Natural killer cell (primary cell): ENCODE data around the gene MLN. TPM values are rescaled to one million over a fixed set of nuclear protein-coding genes. Genes with fewer than 3 reads are reported as not detected.

Source experiments
- ATAC-seq, 3 donors: fragments of 150-1000 bp in 2 of 3; fragments of 200-7000 bp in 1 of 3; cut with Tn5 transposase; 1 replicate in 1 of 3; 2 replicates in 2 of 3; pipeline ENCODE4 v1.10.0; 2021; ENCODE audit warnings: mild to moderate bottlenecking in 2 of 3, moderate library complexity in 2 of 3
- DNase-seq, 2 donors: peaks; one replicate each; pipeline versions ENCODE4 v3.0.0 to v3.0.0-alpha.2; 2013 to 2021; ENCODE audit warnings: mixed read lengths in 1 of 2
- H3K27ac ChIP-seq: one replicate; pipeline ENCODE4 v1.5.1; 2013; ENCODE audit warnings: mild to moderate bottlenecking, low read length
- H3K27me3 ChIP-seq: one replicate; pipeline ENCODE4 v1.6.1; 2013; ENCODE audit warnings: low read length; ENCODE audit not compliant: control insufficient read depth, insufficient read depth
- H3K36me3 ChIP-seq: one replicate; pipeline ENCODE4 v1.6.1; 2013; ENCODE audit warnings: low read length; ENCODE audit not compliant: control insufficient read depth, insufficient read depth
- H3K4me1 ChIP-seq: one replicate; pipeline ENCODE4 v1.6.1; 2013; ENCODE audit warnings: low read length; ENCODE audit not compliant: control insufficient read depth, insufficient read depth
- H3K4me3 ChIP-seq: one replicate; pipeline ENCODE4 v1.5.1; 2013; ENCODE audit warnings: low read length
- H3K9me3 ChIP-seq: one replicate; pipeline ENCODE4 v1.6.1; 2013; ENCODE audit warnings: low read length; ENCODE audit not compliant: control insufficient read depth, insufficient read depth
- H3K27ac Mint-ChIP-seq, 2 donors: one replicate each; pipeline ENCODE4 v1.8.0; 2022; ENCODE audit warnings: mild to moderate bottlenecking in 2 of 2, mixed read lengths in 2 of 2, moderate library complexity in 1 of 2
- H3K27me3 Mint-ChIP-seq, 2 donors: one replicate each; pipeline ENCODE4 v1.8.0; 2022; ENCODE audit warnings: low read depth in 2 of 2, mixed read lengths in 2 of 2
- H3K36me3 Mint-ChIP-seq: one replicate; pipeline ENCODE4 v1.8.0; 2022; ENCODE audit warnings: mixed read lengths
- H3K4me1 Mint-ChIP-seq, 2 donors: one replicate each; pipeline ENCODE4 v1.8.0; 2022; ENCODE audit warnings: mixed read lengths in 2 of 2
- H3K4me3 Mint-ChIP-seq: one replicate; pipeline ENCODE4 v1.8.0; 2022; ENCODE audit warnings: mild to moderate bottlenecking, moderate library complexity, mixed read lengths
- H3K9me3 Mint-ChIP-seq, 2 donors: one replicate each; pipeline ENCODE4 v1.8.0; 2022; ENCODE audit warnings: mixed read lengths in 2 of 2
- CTCF ChIP-seq: fragments of 200-600 bp; IDR thresholded peaks from one replicate; pipeline ENCODE4 v1.8.0; 2022; ENCODE audit warnings: antibody characterized with exemption
- WGBS: methylation state at CpG from one replicate; pipeline ENCODE4 v1.1.7; 2013; ENCODE audit warnings: missing lambda C conversion rate; ENCODE audit not compliant: insufficient coverage; 5-methylcytosine and 5-hydroxymethylcytosine counted together
- intact Hi-C: fragments of 100-400 bp; cut with micrococcal nuclease; formaldehyde crosslinking; loops from one replicate; pipeline ENCODE4 v1.14.2; 2022
- total RNA-seq, 4 donors: library from RNA; stranded (reverse); fragments of 120-200 nt in 1 of 4; gene quantifications; one replicate each; pipeline versions ENCODE4 v1.2.3 to v1.2.4, GENCODE V29; 2013 to 2022

The MLN gene
- total RNA-seq, 3 donors from 2014 or later (not counting 1 experiment from before 2014, with no cell fraction given) = not detected

GRCh38 chr6:33799454-33800113 is 4.2 kb downstream of the MLN start:
- H3K4me1 Mint-ChIP-seq = no peaks in the 10 kb centered on the region

GRCh38 chr6:33798343-33798848 is 5.4 kb downstream of the MLN start:
- Histone ChIP-seq H3K36me3 (no peaks in the 10 kb centered on the region), H3K4me1 (no peaks in the 10 kb centered on the region), H3K4me3 (no peak overlapping the region), H3K27ac (no peak overlapping the region), H3K9me3 (no peaks in the 10 kb centered on the region), H3K27me3 (peaks cover 4% of the 10 kb centered on the region)
- Mint-ChIP-seq H3K4me3 (no peak overlapping the region), H3K36me3 (no peaks in the 10 kb centered on the region), H3K27ac (no peak overlapping the region), H3K27me3 (peaks cover 32 to 41% of the 10 kb centered on the region in 2 donors), H3K4me1 (no peaks in the 10 kb centered on the region), H3K9me3 (no peaks in the 10 kb centered on the region)
- WGBS = 86% methylated on average over 13 of the region's 13 CpGs
- ATAC-seq (no peak), DNase-seq (no peak)
- TF ChIP-seq CTCF = no peak
- intact Hi-C loops = no loop called here

More at GRCh38 chr6:33799454-33800113, 4.2 kb downstream of the MLN start:
- no peaks in the 10 kb centered on the region for H3K4me1 ChIP-seq
- peaks cover 35 to 44% of the 10 kb centered on the region in 2 donors for H3K27me3 Mint-ChIP-seq
- TF ChIP-seq CTCF = no peak
- H3K36me3 Mint-ChIP-seq = no peaks in the 10 kb centered on the region
- intact Hi-C loops = no loop called here
- ATAC-seq (no peak), DNase-seq (no peak)
- H3K27ac Mint-ChIP-seq = no peak overlapping the region
- no peak overlapping the region for H3K4me3 Mint-ChIP-seq
- H3K9me3 ChIP-seq = no peaks in the 10 kb centered on the region
- H3K27ac ChIP-seq = no peak overlapping the region
- 71% methylated on average over 4 of the region's 4 CpGs for WGBS
- H3K9me3 Mint-ChIP-seq = no peaks in the 10 kb centered on the region
- peaks cover 4% of the 10 kb centered on the region for H3K27me3 ChIP-seq
- H3K36me3 ChIP-seq = no peaks in the 10 kb centered on the region
- no peak overlapping the region for H3K4me3 ChIP-seq

- H3K4me3 Mint-ChIP-seq = no peak overlapping the region
- peaks cover 34 to 47% of the 10 kb centered on the region in 2 donors for H3K27me3 Mint-ChIP-seq
- no peak overlapping the region for H3K27ac Mint-ChIP-seq
- Histone ChIP-seq H3K27me3 (peaks cover 4% of the 10 kb centered on the region), H3K4me1 (no peaks in the 10 kb centered on the region), H3K4me3 (no peak overlapping the region), H3K36me3 (no peaks in the 10 kb centered on the region), H3K27ac (no peak overlapping the region), H3K9me3 (no peaks in the 10 kb centered on the region)
- DNase-seq (no peak), ATAC-seq (no peak)
- WGBS = 61% methylated on average over 10 of the region's 10 CpGs
- TF ChIP-seq CTCF = no peak
- H3K9me3 Mint-ChIP-seq = no peaks in the 10 kb centered on the region
- no peaks in the 10 kb centered on the region for H3K4me1 Mint-ChIP-seq
- intact Hi-C loops = no loop called here
- H3K36me3 Mint-ChIP-seq = no peaks in the 10 kb centered on the region
Measured at GRCh38 chr6:33797626-33798342, 6.0 kb downstream of the MLN start.
